ENCODE results near the gene F8. TPM values are rescaled to one million over a fixed set of nuclear protein-coding genes. Genes with fewer than 3 reads are reported as not detected.

The F8 gene
- total and polyA plus RNA-seq, 8 donors: 4.1 to 27.4 (median 5.2) TPM

GRCh38 chrX:154791467-154791866 is 231.1 kb downstream of the F8 start:
- no peak for TF ChIP-seq CTCF (IDR thresholded peaks at IDR 0.05)
- intact Hi-C loops (cut with DNase I): no loop called here
- no peak for ATAC-seq

More at GRCh38 chrX:154791467-154791866, 231.1 kb downstream of the F8 start:
- peaks cover 0 to 5% of the 10 kb centered on the region in 2 donors for H3K4me1 ChIP-seq
- no peak for DNase-seq
- H3K9me3 ChIP-seq: no peaks in the 10 kb centered on the region
- no peak overlapping the region for H3K4me3 ChIP-seq
- H3K36me3 ChIP-seq: no peaks in the 10 kb centered on the region
- H3K27ac ChIP-seq: no peak overlapping the region
- H3K27me3 ChIP-seq: no peaks in the 10 kb centered on the region

Small RNA genes within 50 kb of the gene (microRNA-seq; reads per million reads assigned to microRNA genes)
- gene MIR1184-1: 0 reads per million in 2 donors

Other genes with a start within 250 kb of the F8 start
- gene MPP1, start 217.2 kb downstream of the F8 start, total RNA-seq: 100 to 1,000 TPM in 1 of 2 donors, 10 to 100 TPM in 1; 44.9 to 125 TPM
- 10 to 100 TPM; 41.7 to 52.3 (median 44.6) TPM for gene MPP1, start 217.2 kb downstream of the F8 start, polyA plus RNA-seq (ENCODE audit: insufficient read length in 6 of 6)
- gene SMIM9, start 188.1 kb downstream of the F8 start, total RNA-seq: not detected
- not detected for gene SMIM9, start 188.1 kb downstream of the F8 start, polyA plus RNA-seq (ENCODE audit: insufficient read length in 6 of 6)
- 10 to 100 TPM; 25.7 to 33.1 TPM for gene F8A1, start 136.4 kb downstream of the F8 start, total RNA-seq
- gene F8A1, start 136.4 kb downstream of the F8 start, polyA plus RNA-seq (ENCODE audit: insufficient read length in 6 of 6): 10 to 100 TPM in 5 of 6 donors, 1 to 10 TPM in 1; 7.6 to 23.8 (median 12.7) TPM
- gene FUNDC2, start 4.1 kb upstream of the F8 start, total RNA-seq: 10 to 100 TPM; 71.5 to 85.2 TPM
- gene FUNDC2, start 4.1 kb upstream of the F8 start, polyA plus RNA-seq (ENCODE audit: insufficient read length in 6 of 6): 100 to 1,000 TPM; 102 to 122 (median 106) TPM
- 1 to 10 TPM; 3.8 to 6.6 TPM for gene CMC4, start 48.4 kb upstream of the F8 start, total RNA-seq
- gene CMC4, start 48.4 kb upstream of the F8 start, polyA plus RNA-seq (ENCODE audit: insufficient read length in 6 of 6): 10 to 100 TPM in 2 of 6 donors, 1 to 10 TPM in 4; 3.3 to 10.4 (median 7.1) TPM
- 10 to 100 TPM; 11.5 to 13.1 TPM for gene MTCP1, start 48.4 kb upstream of the F8 start, total RNA-seq
- 10 to 100 TPM; 18.4 to 27.0 (median 22.8) TPM for gene MTCP1, start 48.4 kb upstream of the F8 start, polyA plus RNA-seq (ENCODE audit: insufficient read length in 6 of 6)
- gene BRCC3, start 48.8 kb upstream of the F8 start, total RNA-seq: 10 to 100 TPM; 20.4 to 20.7 TPM
- 10 to 100 TPM; 20.1 to 25.5 (median 24.3) TPM for gene BRCC3, start 48.8 kb upstream of the F8 start, polyA plus RNA-seq (ENCODE audit: insufficient read length in 6 of 6)
- gene VBP1, start 193.7 kb upstream of the F8 start, total RNA-seq: 10 to 100 TPM; 40.3 to 44.4 TPM
- gene VBP1, start 193.7 kb upstream of the F8 start, polyA plus RNA-seq (ENCODE audit: insufficient read length in 6 of 6): 10 to 100 TPM; 62.9 to 73.8 (median 68.3) TPM
- gene RAB39B, start 241.8 kb upstream of the F8 start, total RNA-seq: under 1 TPM; 0.50 to 0.67 TPM
- gene RAB39B, start 241.8 kb upstream of the F8 start, polyA plus RNA-seq (ENCODE audit: insufficient read length in 6 of 6): 1 to 10 TPM in 1 of 6 donors, under 1 TPM in 5; 0.85 to 1.0 (median 0.95) TPM

Data from left lung (tissue), 10 donors.